GM15510 (cell line): ENCODE data around the gene MMADHC.

Source experiments
- POLR2A ChIP-seq: IDR thresholded peaks from 3 replicates; pipeline ENCODE4 v1.6.1; 2011; ENCODE audit warnings: borderline replicate concordance; ENCODE audit not compliant: insufficient read length; ENCODE audit errors: extremely low read depth

MMADHC gene

GRCh38 chr2:149575752-149576151 is 11.8 kb downstream of the MMADHC start:
- TF ChIP-seq POLR2A, result no peak

- TF ChIP-seq POLR2A, result no peak
Observed at GRCh38 chr2:149575277-149575676, 12.3 kb downstream of the MMADHC start.

- TF ChIP-seq POLR2A, result no peak
Observed at GRCh38 chr2:149573760-149574159, 13.8 kb downstream of the MMADHC start.

- TF ChIP-seq POLR2A, result no peak
Observed at GRCh38 chr2:149572102-149572953, 15.2 kb downstream of the MMADHC start.

GRCh38 chr2:149568138-149568537 is 19.4 kb downstream of the MMADHC start:
- no peak for TF ChIP-seq POLR2A

- TF ChIP-seq POLR2A, result no peak
Observed at GRCh38 chr2:149566652-149567051, 20.9 kb downstream of the MMADHC start.

GRCh38 chr2:149564983-149565382 is 22.6 kb downstream of the MMADHC start:
- TF ChIP-seq POLR2A, result no peak

- TF ChIP-seq POLR2A, result no peak
Observed at GRCh38 chr2:149564097-149564496, 23.5 kb downstream of the MMADHC start.

- TF ChIP-seq POLR2A, result no peak
Observed at GRCh38 chr2:149562324-149562723, 25.3 kb downstream of the MMADHC start.

GRCh38 chr2:149561309-149561926 is 26.2 kb downstream of the MMADHC start:
- no peak for TF ChIP-seq POLR2A

- TF ChIP-seq POLR2A, result no peak
Observed at GRCh38 chr2:149559341-149560068, 28.1 kb downstream of the MMADHC start.

- TF ChIP-seq POLR2A, result no peak
Observed at GRCh38 chr2:149556452-149556851, 31.1 kb downstream of the MMADHC start.

- no peak for TF ChIP-seq POLR2A
Observed at GRCh38 chr2:149552830-149553229, 34.7 kb downstream of the MMADHC start.

- no peak for TF ChIP-seq POLR2A
Observed at GRCh38 chr2:149552226-149552625, 35.3 kb downstream of the MMADHC start.

- no peak for TF ChIP-seq POLR2A
Observed at GRCh38 chr2:149544692-149545091, 42.9 kb downstream of the MMADHC start.
